Mesothelial cell of epicardium (in vitro differentiated cells): ENCODE data around the gene ITGA11. TPM values are rescaled to one million over a fixed set of nuclear protein-coding genes. Genes with fewer than 3 reads are reported as not detected.

ENCODE experiments used
- DNase-seq, 2 experiments: peaks; one replicate each; pipeline ENCODE4 v3.0.0; 2021; ENCODE audit warnings: low spot score in 2 of 2; ENCODE audit not compliant: unreplicated experiment in 2 of 2
- H3K27ac Mint-ChIP-seq: 2 replicates; pipeline ENCODE4 v1.8.0; 2021; ENCODE audit warnings: mixed read lengths
- H3K27me3 Mint-ChIP-seq: 2 replicates; pipeline ENCODE4 v1.8.0; 2021; ENCODE audit warnings: low read depth, mixed read lengths
- H3K36me3 Mint-ChIP-seq: 2 replicates; pipeline ENCODE4 v1.8.0; 2021; ENCODE audit warnings: mixed read lengths
- H3K4me1 Mint-ChIP-seq: 2 replicates; pipeline ENCODE4 v1.8.0; 2021; ENCODE audit warnings: mixed read lengths
- H3K4me3 Mint-ChIP-seq: 2 replicates; pipeline ENCODE4 v1.8.0; 2021; ENCODE audit warnings: mild to moderate bottlenecking, moderate library complexity, mixed read lengths
- H3K9me3 Mint-ChIP-seq: 2 replicates; pipeline ENCODE4 v1.8.0; 2021; ENCODE audit warnings: mixed read lengths
- total RNA-seq: library from RNA; stranded (reverse); gene quantifications from 3 replicates; pipeline ENCODE4 v1.2.1, GENCODE V29; 2021
- TF ChIP-seq, protein P1 (sequence below): fragments of 200-600 bp; sonication (generic); IDR thresholded peaks from one replicate; pipeline ENCODE4 v1.5.0; 2021; ENCODE audit warnings: antibody characterized with exemption; ENCODE audit not compliant: unreplicated experiment

The ITGA11 gene
- total RNA-seq, 1 donor from 2014 or later, result 3.5 TPM

DNA sequence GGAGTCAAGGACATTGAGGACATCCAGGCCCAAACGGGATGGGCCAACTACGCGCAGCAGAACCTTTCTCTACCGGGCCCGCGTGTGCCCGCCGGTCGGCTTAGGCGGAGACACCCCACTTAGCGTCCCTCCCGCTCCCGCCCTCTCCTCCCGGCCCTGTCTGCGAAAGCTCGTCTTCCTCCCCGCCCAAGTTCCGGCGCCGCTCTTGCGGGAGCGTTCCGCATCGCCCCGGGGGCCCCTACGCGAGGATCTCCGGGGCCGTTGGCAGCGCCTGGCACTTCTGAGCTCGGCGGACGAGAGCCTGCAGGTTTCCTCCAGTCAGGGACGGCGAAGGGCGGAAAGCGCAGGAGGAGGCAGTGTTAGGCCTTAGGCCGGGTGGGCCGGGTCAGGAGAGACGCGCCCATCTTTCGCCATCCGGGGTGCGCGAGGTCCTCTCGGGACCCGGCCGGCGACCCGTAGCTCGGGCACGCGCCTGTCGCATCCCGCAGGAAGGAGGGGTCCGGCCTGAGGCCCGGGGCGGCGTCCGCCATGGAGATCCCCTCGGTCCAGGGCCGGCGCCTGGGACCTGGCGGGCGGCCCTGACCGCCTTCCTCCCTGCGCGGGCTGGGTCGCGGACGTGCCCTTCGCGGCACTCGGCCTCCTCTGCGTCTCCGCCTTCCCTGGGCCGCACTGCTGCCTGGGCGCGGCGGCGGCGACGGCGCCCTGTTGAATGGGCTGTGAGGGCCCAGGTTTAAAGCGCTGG is 154.2 kb downstream of the ITGA11 start, which contains the start of gene FEM1B:
FEM1B (plus strand) TSS at position 143 of the 742 bp plus-strand sequence. CDS start 673 bp downstream, outside the sequence.
- DNase-seq, result peak; percentile 76 to 84
- Mint-ChIP-seq H3K4me1 (peaks cover 60% of the 10 kb centered on the region), H3K4me3 (peak within 1 kb of the TSS; percentile 92), H3K27ac (peak within 1 kb of the TSS; percentile 99), H3K36me3 (no peaks in the 10 kb centered on the region), H3K27me3 (no peaks in the 10 kb centered on the region), H3K9me3 (no peaks in the 10 kb centered on the region)
- TF ChIP-seq, protein P1, sequence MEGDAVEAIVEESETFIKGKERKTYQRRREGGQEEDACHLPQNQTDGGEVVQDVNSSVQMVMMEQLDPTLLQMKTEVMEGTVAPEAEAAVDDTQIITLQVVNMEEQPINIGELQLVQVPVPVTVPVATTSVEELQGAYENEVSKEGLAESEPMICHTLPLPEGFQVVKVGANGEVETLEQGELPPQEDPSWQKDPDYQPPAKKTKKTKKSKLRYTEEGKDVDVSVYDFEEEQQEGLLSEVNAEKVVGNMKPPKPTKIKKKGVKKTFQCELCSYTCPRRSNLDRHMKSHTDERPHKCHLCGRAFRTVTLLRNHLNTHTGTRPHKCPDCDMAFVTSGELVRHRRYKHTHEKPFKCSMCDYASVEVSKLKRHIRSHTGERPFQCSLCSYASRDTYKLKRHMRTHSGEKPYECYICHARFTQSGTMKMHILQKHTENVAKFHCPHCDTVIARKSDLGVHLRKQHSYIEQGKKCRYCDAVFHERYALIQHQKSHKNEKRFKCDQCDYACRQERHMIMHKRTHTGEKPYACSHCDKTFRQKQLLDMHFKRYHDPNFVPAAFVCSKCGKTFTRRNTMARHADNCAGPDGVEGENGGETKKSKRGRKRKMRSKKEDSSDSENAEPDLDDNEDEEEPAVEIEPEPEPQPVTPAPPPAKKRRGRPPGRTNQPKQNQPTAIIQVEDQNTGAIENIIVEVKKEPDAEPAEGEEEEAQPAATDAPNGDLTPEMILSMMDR, result peak; percentile 8

DNA sequence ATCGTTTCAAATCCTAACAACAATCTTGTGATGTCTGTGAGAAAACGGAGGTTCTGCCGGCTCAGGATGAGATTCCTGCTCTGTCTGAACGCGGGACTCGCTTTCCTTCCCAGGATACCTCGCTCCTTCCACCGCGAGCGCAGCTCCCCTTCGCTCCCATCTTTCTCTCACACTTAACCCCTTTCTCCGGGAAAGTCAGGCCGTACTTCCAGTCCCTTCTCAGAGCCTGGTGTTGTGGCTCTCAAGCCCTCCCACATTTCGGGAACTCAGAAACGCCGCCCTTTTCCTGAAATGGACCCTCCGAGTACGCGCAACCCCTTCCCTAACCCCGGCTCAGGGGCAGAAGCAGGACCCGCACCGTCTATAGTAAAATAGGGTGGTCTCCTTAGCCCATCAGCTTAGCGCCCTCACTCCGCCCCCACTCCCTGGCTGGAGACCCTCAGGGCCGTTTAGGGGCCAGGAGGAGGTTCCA is 154.8 kb downstream of the ITGA11 start:
- Mint-ChIP-seq H3K36me3 (no peaks in the 10 kb centered on the region), H3K27me3 (no peaks in the 10 kb centered on the region), H3K4me3 (peak overlapping the region; percentile 92), H3K9me3 (no peaks in the 10 kb centered on the region), H3K27ac (peak overlapping the region; percentile 99), H3K4me1 (peaks cover 63% of the 10 kb centered on the region)
- DNase-seq, result no peak
- TF ChIP-seq, protein P1, result no peak

DNA sequence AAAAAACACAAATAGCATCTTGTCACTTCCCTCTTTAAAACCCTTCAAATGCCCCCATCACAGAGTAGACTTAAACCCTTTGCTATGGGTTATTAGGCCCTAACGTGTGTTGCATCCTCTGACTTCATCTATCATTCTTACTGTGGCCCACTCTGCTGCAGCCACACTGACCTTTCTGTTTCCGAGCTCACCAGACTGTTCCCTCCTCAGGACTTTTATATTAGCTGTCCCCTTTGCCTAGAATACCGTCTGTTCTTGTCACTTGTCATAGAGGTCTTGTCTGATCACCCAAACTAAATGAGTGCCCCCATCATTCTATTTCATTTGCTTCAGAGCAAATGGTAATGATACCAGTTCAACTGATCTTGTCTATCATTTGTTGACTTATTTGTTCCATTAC is 155.3 kb downstream of the ITGA11 start:
- Mint-ChIP-seq H3K4me1 (peaks cover 63% of the 10 kb centered on the region), H3K36me3 (no peaks in the 10 kb centered on the region), H3K27me3 (no peaks in the 10 kb centered on the region), H3K27ac (peak overlapping the region; percentile 99), H3K9me3 (no peaks in the 10 kb centered on the region), H3K4me3 (peak overlapping the region; percentile 92)
- no peak for DNase-seq
- TF ChIP-seq, protein P1, result no peak

DNA sequence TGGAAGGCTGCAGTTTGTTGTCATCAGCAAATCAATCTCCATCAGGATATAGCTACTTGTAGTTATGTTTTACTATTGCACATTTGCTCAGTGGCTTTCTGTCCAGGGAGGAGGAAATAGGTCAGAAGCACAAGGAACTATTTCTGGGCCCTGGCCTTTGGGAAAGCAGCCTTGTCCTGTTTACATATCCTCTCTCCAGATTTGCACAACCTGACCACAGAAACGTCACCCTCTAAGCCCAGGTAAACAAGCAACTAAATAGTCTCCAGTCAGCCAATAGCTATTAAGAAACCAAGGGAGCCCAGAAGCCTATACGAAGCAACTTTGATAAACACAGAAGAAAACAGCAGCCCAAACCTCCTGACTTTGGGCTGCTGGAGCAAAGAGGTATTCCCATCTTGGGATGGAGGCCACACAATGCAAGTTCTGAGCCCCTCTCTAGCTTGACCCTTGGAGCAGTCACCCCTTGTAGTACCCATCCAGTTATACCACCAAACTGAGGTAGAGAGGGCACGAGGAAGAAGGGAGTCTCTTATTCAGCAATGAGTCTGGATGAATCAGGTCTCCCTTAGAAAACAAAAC is 156.7 kb downstream of the ITGA11 start:
- Mint-ChIP-seq H3K27me3 (no peaks in the 10 kb centered on the region), H3K27ac (peak overlapping the region; percentile 67), H3K9me3 (no peaks in the 10 kb centered on the region), H3K4me3 (no peak overlapping the region), H3K4me1 (peaks cover 53% of the 10 kb centered on the region), H3K36me3 (no peaks in the 10 kb centered on the region)
- TF ChIP-seq, protein P1, result no peak
- no peak for DNase-seq

DNA sequence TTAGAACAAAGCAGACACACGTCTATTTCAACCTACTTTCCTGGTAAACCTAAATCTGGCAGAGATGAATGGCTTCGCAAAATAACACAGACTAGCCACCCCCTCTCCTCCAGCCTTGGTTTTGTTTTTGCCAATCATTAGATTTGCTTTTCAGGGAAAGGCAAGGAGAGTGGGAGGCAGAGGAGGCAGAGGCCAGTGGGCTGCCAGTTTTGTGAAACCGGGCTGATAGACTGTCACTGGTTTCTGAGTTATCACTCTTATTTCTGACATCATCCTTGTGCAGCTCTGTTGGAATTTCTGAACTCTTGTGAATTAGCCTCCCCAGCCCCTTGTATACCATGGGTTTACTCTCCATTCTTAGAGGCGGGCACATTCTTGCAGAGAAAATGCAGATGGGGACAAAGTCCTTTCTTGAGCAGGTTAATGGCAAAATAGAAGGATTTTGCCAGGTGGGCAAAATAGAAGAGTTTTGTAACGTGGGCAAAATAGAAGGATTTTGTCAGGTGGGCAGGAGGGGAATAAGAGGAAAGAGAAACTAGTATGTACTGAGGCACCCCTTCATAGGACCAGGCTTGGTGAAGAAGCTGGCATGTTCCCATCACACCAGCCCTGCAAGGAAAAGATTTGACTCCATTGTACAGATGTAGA is 157.6 kb downstream of the ITGA11 start:
- Mint-ChIP-seq H3K4me1 (peaks cover 44% of the 10 kb centered on the region), H3K36me3 (no peaks in the 10 kb centered on the region)

More for the DNA sequence above, 157.6 kb downstream of the ITGA11 start:
- TF ChIP-seq, protein P1, result no peak
- H3K27ac Mint-ChIP-seq, result no peak overlapping the region
- H3K9me3 Mint-ChIP-seq, result no peaks in the 10 kb centered on the region
- no peak for DNase-seq
- H3K27me3 Mint-ChIP-seq, result no peaks in the 10 kb centered on the region
- no peak overlapping the region for H3K4me3 Mint-ChIP-seq
